Measurements from ENCODE around the gene MRC2.

Gene MRC2

DNA sequence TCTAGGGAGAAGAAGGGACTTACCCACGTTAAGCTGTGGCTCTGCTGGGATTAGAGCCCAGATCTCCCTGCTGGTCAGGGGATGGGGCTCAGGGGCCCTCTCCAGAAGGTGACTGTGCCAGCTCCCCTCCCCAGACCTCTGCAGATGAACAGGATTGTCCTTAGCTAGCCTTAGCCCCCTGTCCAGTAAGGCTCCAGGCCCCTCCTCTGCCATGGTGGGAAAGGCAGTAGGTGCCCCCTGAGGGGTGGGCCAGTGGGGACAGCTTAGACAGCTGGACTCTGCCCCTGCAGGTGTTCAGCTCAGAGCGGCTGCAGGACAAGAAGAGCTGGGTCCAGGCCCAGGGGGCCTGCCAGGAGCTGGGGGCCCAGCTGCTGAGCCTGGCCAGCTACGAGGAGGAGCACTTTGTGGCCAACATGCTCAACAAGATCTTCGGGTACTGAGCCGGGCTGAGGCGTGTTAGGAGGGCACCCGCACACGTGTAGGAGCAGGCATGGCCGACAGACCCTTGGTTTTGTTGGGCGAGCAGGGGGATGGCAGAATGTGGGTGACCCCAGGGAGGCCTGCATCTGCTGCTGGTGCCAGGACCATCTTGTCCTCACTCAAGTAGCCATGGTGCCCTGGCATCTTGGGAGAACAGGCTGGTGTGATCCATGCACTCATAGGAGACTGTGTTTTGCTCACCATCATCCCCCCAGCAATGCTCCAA, 50.9 kb downstream of the MRC2 start:
- no peaks in the 10 kb centered on the region for H3K4me1 ChIP-seq (ENCODE audit: insufficient read depth, low read length)
- H3K27me3 ChIP-seq (ENCODE audit: insufficient read depth, low read length), result no peaks in the 10 kb centered on the region
- H3K9ac ChIP-seq (ENCODE audit: low read depth, low read length), result no peak overlapping the region
- H3K36me3 ChIP-seq (ENCODE audit: insufficient read depth, low read depth, low read length), result peaks cover 4% of the 10 kb centered on the region; the same call in 1 of the 2 replicates
- no peak overlapping the region for H3K4me3 ChIP-seq (ENCODE audit: low read length)
- H3K27ac ChIP-seq (ENCODE audit: low read length), result no peak overlapping the region
- H3K9me3 ChIP-seq (ENCODE audit: insufficient read depth, low read depth, low read length), result no peaks in the 10 kb centered on the region

DNA sequence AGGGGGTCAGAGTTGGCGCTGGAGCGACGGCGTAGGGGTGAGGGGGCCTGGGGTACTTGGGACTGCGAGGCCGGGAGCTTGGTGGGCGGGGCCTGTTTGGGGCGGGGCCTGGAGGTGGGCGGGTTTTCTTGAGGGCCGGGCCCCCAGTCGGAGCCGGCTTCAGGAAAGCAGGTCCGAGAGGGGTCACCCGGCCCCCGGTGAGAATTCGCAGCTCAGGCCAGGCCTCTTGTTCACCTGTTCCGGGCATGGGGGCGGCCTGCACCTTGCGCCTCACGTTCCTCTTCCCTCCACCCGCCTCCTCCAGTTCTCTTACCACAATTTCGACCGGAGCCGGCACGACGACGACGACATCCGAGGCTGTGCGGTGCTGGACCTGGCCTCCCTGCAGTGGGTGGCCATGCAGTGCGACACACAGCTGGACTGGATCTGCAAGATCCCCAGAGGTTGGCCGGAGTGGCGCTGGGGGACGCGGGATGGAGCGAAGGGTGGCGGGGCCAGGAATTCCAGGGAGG, 52.5 kb downstream of the MRC2 start:
- Histone ChIP-seq H3K9ac (ENCODE audit: low read depth, low read length) (no peak overlapping the region), H3K36me3 (ENCODE audit: insufficient read depth, low read depth, low read length) (peaks cover 12% of the 10 kb centered on the region), H3K4me3 (ENCODE audit: low read length) (no peak overlapping the region), H3K4me1 (ENCODE audit: insufficient read depth, low read length) (no peaks in the 10 kb centered on the region), H3K27me3 (ENCODE audit: insufficient read depth, low read length) (no peaks in the 10 kb centered on the region), H3K9me3 (ENCODE audit: insufficient read depth, low read depth, low read length) (no peaks in the 10 kb centered on the region), H3K27ac (ENCODE audit: low read length) (no peak overlapping the region)

DNA sequence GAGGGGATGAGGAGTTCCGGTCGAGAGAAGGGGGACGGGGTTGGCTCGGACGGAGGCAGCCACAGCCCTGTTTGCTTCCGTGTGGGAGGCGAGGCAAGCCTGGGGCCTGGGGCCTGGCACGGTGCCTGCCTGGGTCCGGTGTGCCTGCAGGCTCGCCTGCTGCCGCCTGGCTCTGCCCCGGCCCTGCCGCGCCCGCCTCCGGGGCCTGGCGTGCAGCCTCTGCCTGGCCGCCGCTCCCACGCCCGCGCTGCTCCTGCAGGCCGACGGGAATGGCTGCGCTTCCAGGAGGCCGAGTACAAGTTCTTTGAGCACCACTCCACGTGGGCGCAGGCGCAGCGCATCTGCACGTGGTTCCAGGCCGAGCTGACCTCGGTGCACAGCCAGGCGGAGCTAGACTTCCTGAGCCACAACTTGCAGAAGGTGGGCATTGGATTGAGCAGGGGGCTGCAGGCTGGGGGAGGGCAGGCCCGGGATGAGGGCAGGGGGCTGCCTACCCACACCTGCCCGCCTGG, 53.1 kb downstream of the MRC2 start:
- Histone ChIP-seq H3K4me1 (ENCODE audit: insufficient read depth, low read length) (no peaks in the 10 kb centered on the region), H3K27ac (ENCODE audit: low read length) (no peak overlapping the region), H3K9ac (ENCODE audit: low read depth, low read length) (no peak overlapping the region)

DNA sequence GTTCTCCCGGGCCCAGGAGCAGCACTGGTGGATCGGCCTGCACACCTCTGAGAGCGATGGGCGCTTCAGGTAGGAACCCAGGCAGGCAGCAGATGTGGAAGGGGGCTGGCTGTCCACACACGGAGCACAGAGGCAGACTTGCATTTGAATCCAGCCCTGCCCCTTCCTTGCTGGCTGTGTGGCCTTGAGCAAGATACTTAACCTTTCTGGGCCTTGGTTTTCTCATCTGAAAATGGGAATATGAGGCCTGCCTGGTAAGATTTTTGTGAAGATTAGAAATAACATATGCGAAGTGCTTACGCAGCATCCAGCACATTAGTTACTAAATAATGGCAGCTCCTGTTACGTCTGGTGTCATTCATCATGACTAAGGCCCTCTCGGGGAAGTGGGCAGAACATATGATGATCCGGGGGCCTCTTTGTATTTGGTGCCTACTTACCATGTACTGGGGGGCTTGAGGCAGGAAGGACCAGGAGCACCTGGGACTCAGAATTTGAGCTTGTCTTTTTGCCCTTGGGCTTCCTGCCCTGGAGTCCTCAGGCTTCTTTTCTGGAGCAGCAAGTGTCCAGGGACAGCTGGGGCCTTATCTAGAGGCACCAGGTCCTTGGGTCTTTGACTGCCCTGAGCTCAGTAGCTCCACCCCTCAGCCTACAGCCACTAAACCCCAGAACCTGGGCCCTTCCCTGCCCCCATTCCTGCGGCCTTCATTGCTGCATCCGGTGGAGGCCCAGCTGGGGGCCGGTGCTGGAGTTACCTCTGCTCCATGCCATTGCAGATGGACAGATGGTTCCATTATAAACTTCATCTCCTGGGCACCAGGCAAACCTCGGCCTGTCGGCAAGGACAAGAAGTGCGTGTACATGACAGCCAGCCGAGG, 53.8 kb downstream of the MRC2 start:
- no peak overlapping the region for H3K4me3 ChIP-seq (ENCODE audit: low read length)
- H3K27ac ChIP-seq (ENCODE audit: low read length), result no peak overlapping the region
- no peaks in the 10 kb centered on the region for H3K4me1 ChIP-seq (ENCODE audit: insufficient read depth, low read length)
- H3K27me3 ChIP-seq (ENCODE audit: insufficient read depth, low read length), result no peaks in the 10 kb centered on the region
- peaks cover 11% of the 10 kb centered on the region for H3K36me3 ChIP-seq (ENCODE audit: insufficient read depth, low read depth, low read length)
- H3K9me3 ChIP-seq (ENCODE audit: insufficient read depth, low read depth, low read length), result no peaks in the 10 kb centered on the region
- H3K9ac ChIP-seq (ENCODE audit: low read depth, low read length), result no peak overlapping the region

More for the DNA sequence above, 53.1 kb downstream of the MRC2 start:
- H3K9me3 ChIP-seq (ENCODE audit: insufficient read depth, low read depth, low read length), result no peaks in the 10 kb centered on the region
- H3K4me3 ChIP-seq (ENCODE audit: low read length), result no peak overlapping the region
- H3K36me3 ChIP-seq (ENCODE audit: insufficient read depth, low read depth, low read length), result peaks cover 12% of the 10 kb centered on the region
- no peaks in the 10 kb centered on the region for H3K27me3 ChIP-seq (ENCODE audit: insufficient read depth, low read length)

DNA sequence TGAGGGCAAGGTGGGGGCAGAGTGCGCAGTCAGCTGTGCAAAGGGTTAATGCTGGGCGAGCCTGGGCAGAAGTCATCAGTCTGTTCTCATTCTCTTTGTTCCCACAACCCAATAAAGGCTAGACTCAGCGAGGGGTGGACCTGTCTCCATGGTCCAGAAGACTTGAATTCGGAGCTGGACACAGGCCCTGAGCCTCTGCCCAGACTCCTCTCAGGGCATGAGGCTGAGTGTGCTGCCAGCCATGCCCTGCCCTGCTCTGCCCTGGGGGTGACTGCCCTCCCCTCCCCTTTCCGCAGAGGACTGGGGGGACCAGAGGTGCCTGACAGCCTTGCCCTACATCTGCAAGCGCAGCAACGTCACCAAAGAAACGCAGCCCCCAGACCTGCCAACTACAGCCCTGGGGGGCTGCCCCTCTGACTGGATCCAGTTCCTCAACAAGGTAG, 54.5 kb downstream of the MRC2 start:
- no peaks in the 10 kb centered on the region for H3K4me1 ChIP-seq (ENCODE audit: insufficient read depth, low read length)
- no peaks in the 10 kb centered on the region for H3K27me3 ChIP-seq (ENCODE audit: insufficient read depth, low read length)
- H3K9me3 ChIP-seq (ENCODE audit: insufficient read depth, low read depth, low read length), result no peaks in the 10 kb centered on the region
- H3K9ac ChIP-seq (ENCODE audit: low read depth, low read length), result no peak overlapping the region
- H3K4me3 ChIP-seq (ENCODE audit: low read length), result no peak overlapping the region
- no peak overlapping the region for H3K27ac ChIP-seq (ENCODE audit: low read length)
- peaks cover 8% of the 10 kb centered on the region; the same call in 1 of the 2 replicates for H3K36me3 ChIP-seq (ENCODE audit: insufficient read depth, low read depth, low read length)

DNA sequence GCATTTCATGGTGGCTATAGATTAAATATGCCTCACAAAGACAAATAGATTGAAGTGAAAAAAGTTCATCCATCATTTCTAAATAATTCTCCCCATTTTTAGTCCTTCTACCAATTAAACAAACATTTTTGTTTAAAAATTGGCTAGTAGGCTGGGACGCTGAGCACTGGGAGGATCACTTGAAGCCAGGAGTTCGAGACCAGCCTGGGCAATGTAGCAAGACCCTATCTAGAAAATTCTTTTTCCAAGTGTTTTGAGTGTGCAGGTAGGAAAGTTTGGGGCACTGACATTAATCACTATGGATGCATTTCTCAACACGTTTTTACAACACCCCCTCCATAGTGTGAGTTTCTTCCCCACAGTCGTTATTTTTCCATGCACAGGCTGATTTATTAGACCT, 56.7 kb downstream of the MRC2 start:
- no peak overlapping the region for H3K27ac ChIP-seq (ENCODE audit: low read length)
- no peaks in the 10 kb centered on the region for H3K4me1 ChIP-seq (ENCODE audit: insufficient read depth, low read length)
- H3K27me3 ChIP-seq (ENCODE audit: insufficient read depth, low read length), result no peaks in the 10 kb centered on the region
- H3K9me3 ChIP-seq (ENCODE audit: insufficient read depth, low read depth, low read length), result no peaks in the 10 kb centered on the region
- no peak overlapping the region for H3K9ac ChIP-seq (ENCODE audit: low read depth, low read length)
- H3K4me3 ChIP-seq (ENCODE audit: low read length), result no peak overlapping the region
- peaks cover 8% of the 10 kb centered on the region; the same call in 1 of the 2 replicates for H3K36me3 ChIP-seq (ENCODE audit: insufficient read depth, low read depth, low read length)

DNA sequence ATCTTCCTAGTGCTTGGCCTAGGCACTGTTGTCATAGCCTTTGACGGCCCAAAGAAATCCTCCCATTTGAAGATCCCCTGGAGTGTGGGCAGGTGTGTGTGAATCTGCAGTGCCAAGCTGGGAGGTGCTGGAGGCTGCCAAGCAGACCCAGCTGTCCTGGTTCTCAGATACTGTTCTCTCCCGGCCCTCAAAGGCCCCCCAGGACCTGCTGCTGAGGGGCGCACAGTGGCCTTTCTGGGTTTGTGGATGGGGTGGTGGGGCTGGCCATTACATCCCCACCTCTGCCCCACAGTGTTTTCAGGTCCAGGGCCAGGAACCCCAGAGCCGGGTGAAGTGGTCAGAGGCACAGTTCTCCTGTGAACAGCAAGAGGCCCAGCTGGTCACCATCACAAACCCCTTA, 60.5 kb downstream of the MRC2 start:
- peaks cover 8% of the 10 kb centered on the region; the same call in 1 of the 2 replicates for H3K36me3 ChIP-seq (ENCODE audit: insufficient read depth, low read depth, low read length)
- no peak overlapping the region for H3K9ac ChIP-seq (ENCODE audit: low read depth, low read length)
- no peak overlapping the region for H3K27ac ChIP-seq (ENCODE audit: low read length)
- no peak overlapping the region for H3K4me3 ChIP-seq (ENCODE audit: low read length)
- no peaks in the 10 kb centered on the region for H3K27me3 ChIP-seq (ENCODE audit: insufficient read depth, low read length)
- no peaks in the 10 kb centered on the region for H3K9me3 ChIP-seq (ENCODE audit: insufficient read depth, low read depth, low read length)
- H3K4me1 ChIP-seq (ENCODE audit: insufficient read depth, low read length), result no peaks in the 10 kb centered on the region

DNA sequence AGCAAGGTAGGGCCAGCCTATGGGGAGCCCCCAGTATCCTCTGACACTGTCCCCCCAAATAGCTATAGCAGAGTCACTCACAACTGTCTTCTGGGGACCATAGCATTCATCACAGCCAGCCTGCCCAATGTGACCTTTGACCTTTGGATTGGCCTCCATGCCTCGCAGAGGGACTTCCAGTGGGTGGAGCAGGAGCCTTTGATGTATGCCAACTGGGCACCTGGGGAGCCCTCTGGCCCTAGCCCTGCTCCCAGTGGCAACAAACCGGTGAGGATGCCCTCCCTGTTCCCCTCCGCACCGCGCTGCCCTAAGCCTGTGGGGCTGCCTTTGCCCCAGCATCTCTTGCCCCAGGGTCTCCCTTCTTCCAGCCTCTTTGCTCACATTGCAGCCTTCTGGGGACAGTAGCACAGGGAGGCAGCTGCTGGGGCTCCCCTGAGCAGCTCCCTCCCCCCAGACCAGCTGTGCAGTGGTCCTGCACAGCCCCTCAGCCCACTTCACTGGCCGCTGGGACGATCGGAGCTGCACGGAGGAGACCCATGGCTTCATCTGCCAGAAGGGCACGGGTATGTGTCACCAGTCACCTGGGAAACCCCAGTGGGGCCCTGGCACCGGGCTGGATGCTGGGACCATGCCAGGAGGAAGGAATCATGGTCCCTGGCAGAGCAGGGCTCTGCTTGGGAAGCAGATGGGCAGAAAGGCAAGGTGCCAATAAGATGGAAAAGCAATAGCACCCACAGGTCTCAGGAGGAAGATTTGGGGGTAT, 61.1 kb downstream of the MRC2 start:
- Histone ChIP-seq H3K27me3 (ENCODE audit: insufficient read depth, low read length) (no peaks in the 10 kb centered on the region), H3K4me3 (ENCODE audit: low read length) (no peak overlapping the region), H3K27ac (ENCODE audit: low read length) (no peak overlapping the region), H3K9ac (ENCODE audit: low read depth, low read length) (no peak overlapping the region), H3K36me3 (ENCODE audit: insufficient read depth, low read depth, low read length) (peaks cover 8% of the 10 kb centered on the region; the same call in 1 of the 2 replicates), H3K4me1 (ENCODE audit: insufficient read depth, low read length) (no peaks in the 10 kb centered on the region), H3K9me3 (ENCODE audit: insufficient read depth, low read depth, low read length) (no peaks in the 10 kb centered on the region)

DNA sequence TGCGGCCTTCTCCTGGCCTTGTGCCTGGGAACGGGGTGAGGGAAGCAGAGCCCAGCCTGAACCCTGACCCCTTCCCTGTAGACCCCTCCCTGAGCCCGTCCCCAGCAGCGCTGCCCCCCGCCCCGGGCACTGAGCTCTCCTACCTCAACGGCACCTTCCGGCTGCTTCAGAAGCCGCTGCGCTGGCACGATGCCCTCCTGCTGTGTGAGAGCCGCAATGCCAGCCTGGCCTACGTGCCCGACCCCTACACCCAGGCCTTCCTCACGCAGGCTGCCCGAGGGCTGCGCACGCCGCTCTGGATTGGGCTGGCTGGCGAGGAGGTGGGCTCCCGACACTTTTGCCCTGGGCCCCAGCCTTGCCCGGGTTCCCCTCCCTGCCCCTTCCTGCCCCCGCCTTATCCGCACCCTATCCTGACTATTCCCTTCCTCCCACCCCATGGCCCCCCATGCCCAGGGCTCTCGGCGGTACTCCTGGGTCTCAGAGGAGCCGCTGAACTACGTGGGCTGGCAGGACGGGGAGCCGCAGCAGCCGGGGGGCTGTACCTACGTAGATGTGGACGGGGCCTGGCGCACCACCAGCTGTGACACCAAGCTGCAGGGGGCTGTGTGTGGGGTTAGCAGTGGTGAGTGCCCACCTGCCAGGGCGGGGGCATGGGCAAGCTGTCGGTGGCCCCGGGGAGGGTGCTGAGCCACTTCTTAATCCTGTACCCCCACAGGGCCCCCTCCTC, 62.1 kb downstream of the MRC2 start:
- Histone ChIP-seq H3K27me3 (ENCODE audit: insufficient read depth, low read length) (no peaks in the 10 kb centered on the region), H3K4me1 (ENCODE audit: insufficient read depth, low read length) (no peaks in the 10 kb centered on the region), H3K27ac (ENCODE audit: low read length) (no peak overlapping the region), H3K9ac (ENCODE audit: low read depth, low read length) (no peak overlapping the region), H3K4me3 (ENCODE audit: low read length) (no peak overlapping the region), H3K36me3 (ENCODE audit: insufficient read depth, low read depth, low read length) (peaks cover under 1% of the 10 kb centered on the region; the same call in 1 of the 2 replicates), H3K9me3 (ENCODE audit: insufficient read depth, low read depth, low read length) (no peaks in the 10 kb centered on the region)

DNA sequence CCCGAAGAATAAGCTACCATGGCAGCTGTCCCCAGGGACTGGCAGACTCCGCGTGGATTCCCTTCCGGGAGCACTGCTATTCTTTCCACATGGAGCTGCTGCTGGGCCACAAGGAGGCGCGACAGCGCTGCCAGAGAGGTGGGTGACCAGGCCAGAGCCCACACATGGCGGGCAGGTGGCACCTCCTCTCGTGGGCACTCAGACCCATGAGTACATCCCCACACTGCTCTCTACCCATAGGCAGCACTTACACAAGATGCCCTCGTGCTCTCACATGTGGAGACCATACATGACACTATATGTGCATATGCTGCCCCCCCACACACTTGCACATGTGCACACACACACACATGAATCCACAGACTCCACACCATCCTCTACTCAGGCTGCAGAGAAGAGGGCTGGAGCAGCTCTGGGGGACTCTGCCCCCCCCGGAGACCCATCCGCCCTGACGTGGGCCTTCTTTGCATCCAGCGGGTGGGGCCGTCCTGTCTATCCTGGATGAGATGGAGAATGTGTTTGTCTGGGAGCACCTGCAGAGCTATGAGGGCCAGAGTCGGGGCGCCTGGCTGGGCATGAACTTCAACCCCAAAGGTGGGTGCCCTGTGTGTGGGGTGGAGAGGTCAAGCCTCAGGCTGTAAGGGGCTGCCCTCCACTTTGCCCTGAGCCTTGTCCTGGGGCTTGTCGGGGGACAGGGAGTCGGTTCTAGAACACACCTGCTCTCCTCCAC, 62.9 kb downstream of the MRC2 start:
- Histone ChIP-seq H3K4me3 (ENCODE audit: low read length) (no peak overlapping the region), H3K27me3 (ENCODE audit: insufficient read depth, low read length) (no peaks in the 10 kb centered on the region), H3K4me1 (ENCODE audit: insufficient read depth, low read length) (no peaks in the 10 kb centered on the region), H3K9me3 (ENCODE audit: insufficient read depth, low read depth, low read length) (no peaks in the 10 kb centered on the region), H3K27ac (ENCODE audit: low read length) (no peak overlapping the region), H3K36me3 (ENCODE audit: insufficient read depth, low read depth, low read length) (no peaks in the 10 kb centered on the region), H3K9ac (ENCODE audit: low read depth, low read length) (no peak overlapping the region)

All from iPS-20b (cell line).